Suppressor macrophage treated with lipopolysaccharide for 4 hours (primary cell): ENCODE results near the gene LRRFIP2.
A peak's percentile ranks its signal among the peaks of the same experiment; 100 is the strongest.
"Not testable (repeated sequence)": the region's sequence is repeated elsewhere in the genome, so short reads cannot be mapped to it uniquely, and the experiment has no call there.

Experiments used
- DNase-seq: peaks from one replicate; pipeline ENCODE4 v3.0.0-alpha.2; 2020

The LRRFIP2 gene

GRCh38 chr3:37183976-37184375, 9.6 kb upstream of the LRRFIP2 start:
- no peak for DNase-seq

- DNase-seq = no peak
Measured at GRCh38 chr3:37183375-37183831, 9.0 kb upstream of the LRRFIP2 start.

- no peak for DNase-seq
Measured at GRCh38 chr3:37182816-37183215, 8.4 kb upstream of the LRRFIP2 start.

GRCh38 chr3:37181756-37182155, 7.4 kb upstream of the LRRFIP2 start:
- peak; percentile 34 for DNase-seq

GRCh38 chr3:37179144-37179967, 5.0 kb upstream of the LRRFIP2 start:
- DNase-seq = no peak

- peak; percentile 68 for DNase-seq
Measured at GRCh38 chr3:37173806-37174205, 576 bp downstream of the LRRFIP2 start.

GRCh38 chr3:37171144-37171543, 3.2 kb downstream of the LRRFIP2 start:
- no peak for DNase-seq

GRCh38 chr3:37170513-37170912, 3.9 kb downstream of the LRRFIP2 start:
- no peak for DNase-seq

- no peak for DNase-seq
Measured at GRCh38 chr3:37170060-37170459, 4.3 kb downstream of the LRRFIP2 start.

- DNase-seq = no peak
Measured at GRCh38 chr3:37168896-37169295, 5.5 kb downstream of the LRRFIP2 start.

- DNase-seq = no peak
Measured at GRCh38 chr3:37163262-37164015, 10.9 kb downstream of the LRRFIP2 start.

GRCh38 chr3:37162501-37163245, 11.7 kb downstream of the LRRFIP2 start:
- no peak for DNase-seq

GRCh38 chr3:37161351-37161750, 13.0 kb downstream of the LRRFIP2 start:
- no peak for DNase-seq

GRCh38 chr3:37155782-37156181, 18.6 kb downstream of the LRRFIP2 start:
- DNase-seq = no peak

- DNase-seq = no peak
Measured at GRCh38 chr3:37154668-37155314, 19.6 kb downstream of the LRRFIP2 start.

GRCh38 chr3:37150621-37151020, 23.8 kb downstream of the LRRFIP2 start:
- DNase-seq = no peak

- DNase-seq = no peak
Measured at GRCh38 chr3:37149257-37149656, 25.1 kb downstream of the LRRFIP2 start.

- DNase-seq = no peak
Measured at GRCh38 chr3:37148208-37148607, 26.2 kb downstream of the LRRFIP2 start.

- peak; percentile 68 for DNase-seq
Measured at GRCh38 chr3:37147666-37148065, 26.7 kb downstream of the LRRFIP2 start.

- DNase-seq = not testable (repeated sequence)
Measured at GRCh38 chr3:37146927-37147326, 27.5 kb downstream of the LRRFIP2 start.

GRCh38 chr3:37145611-37146010, 28.8 kb downstream of the LRRFIP2 start:
- DNase-seq = peak; percentile 56

GRCh38 chr3:37144806-37145205, 29.6 kb downstream of the LRRFIP2 start:
- DNase-seq = no peak

GRCh38 chr3:37143821-37144220, 30.6 kb downstream of the LRRFIP2 start:
- DNase-seq = no peak
